ENCODE measurements around the gene SLC17A9. TPM values are rescaled to one million over a fixed set of nuclear protein-coding genes. Genes with fewer than 3 reads are reported as not detected.

Gene SLC17A9
- total and polyA plus RNA-seq, 10 of the 15 experiments (the other 5 are each of a cell fraction or from before 2014, with no cell fraction given): 0.72 to 74.1 (median 29.4) TPM

DNA sequence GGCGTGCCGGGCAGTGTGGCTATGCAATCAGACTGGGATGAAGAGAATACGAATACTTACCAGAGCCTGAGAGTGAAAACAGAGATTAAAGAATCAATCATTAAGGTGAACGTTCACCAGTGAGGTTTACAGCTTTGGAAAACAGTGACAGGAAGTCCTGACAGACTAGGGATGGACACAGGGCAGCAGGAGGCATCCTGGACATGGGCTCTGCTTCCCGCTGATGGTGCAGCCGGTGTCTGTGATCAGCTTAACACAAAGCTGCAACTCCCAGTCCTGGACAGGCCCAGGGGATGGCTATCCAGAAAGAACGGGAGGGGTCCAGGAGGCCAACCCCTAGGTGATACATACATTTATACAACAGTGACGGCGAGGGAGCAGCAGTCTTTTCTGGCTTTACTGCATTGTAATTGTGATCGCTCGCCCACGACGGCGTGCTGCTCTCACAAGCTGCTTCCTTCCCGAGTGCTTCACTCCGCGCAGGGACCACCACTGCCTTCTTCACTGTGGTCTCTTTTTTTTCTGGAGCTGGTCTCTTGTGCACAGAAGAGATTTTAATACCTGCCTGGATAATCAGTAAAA, 46.9 kb upstream of the SLC17A9 start (continued):
- TF ChIP-seq, protein P1, sequence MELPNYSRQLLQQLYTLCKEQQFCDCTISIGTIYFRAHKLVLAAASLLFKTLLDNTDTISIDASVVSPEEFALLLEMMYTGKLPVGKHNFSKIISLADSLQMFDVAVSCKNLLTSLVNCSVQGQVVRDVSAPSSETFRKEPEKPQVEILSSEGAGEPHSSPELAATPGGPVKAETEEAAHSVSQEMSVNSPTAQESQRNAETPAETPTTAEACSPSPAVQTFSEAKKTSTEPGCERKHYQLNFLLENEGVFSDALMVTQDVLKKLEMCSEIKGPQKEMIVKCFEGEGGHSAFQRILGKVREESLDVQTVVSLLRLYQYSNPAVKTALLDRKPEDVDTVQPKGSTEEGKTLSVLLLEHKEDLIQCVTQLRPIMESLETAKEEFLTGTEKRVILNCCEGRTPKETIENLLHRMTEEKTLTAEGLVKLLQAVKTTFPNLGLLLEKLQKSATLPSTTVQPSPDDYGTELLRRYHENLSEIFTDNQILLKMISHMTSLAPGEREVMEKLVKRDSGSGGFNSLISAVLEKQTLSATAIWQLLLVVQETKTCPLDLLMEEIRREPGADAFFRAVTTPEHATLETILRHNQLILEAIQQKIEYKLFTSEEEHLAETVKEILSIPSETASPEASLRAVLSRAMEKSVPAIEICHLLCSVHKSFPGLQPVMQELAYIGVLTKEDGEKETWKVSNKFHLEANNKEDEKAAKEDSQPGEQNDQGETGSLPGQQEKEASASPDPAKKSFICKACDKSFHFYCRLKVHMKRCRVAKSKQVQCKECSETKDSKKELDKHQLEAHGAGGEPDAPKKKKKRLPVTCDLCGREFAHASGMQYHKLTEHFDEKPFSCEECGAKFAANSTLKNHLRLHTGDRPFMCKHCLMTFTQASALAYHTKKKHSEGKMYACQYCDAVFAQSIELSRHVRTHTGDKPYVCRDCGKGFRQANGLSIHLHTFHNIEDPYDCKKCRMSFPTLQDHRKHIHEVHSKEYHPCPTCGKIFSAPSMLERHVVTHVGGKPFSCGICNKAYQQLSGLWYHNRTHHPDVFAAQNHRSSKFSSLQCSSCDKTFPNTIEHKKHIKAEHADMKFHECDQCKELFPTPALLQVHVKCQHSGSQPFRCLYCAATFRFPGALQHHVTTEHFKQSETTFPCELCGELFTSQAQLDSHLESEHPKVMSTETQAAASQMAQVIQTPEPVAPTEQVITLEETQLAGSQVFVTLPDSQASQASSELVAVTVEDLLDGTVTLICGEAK (IDR thresholded peaks at IDR 0.05; ENCODE audit: borderline replicate concordance): no peak
- TF ChIP-seq, protein P2, sequence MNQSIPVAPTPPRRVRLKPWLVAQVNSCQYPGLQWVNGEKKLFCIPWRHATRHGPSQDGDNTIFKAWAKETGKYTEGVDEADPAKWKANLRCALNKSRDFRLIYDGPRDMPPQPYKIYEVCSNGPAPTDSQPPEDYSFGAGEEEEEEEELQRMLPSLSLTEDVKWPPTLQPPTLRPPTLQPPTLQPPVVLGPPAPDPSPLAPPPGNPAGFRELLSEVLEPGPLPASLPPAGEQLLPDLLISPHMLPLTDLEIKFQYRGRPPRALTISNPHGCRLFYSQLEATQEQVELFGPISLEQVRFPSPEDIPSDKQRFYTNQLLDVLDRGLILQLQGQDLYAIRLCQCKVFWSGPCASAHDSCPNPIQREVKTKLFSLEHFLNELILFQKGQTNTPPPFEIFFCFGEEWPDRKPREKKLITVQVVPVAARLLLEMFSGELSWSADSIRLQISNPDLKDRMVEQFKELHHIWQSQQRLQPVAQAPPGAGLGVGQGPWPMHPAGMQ (IDR thresholded peaks at IDR 0.05; ENCODE audit: borderline replicate concordance): no peak
- TF ChIP-seq, protein P3, sequence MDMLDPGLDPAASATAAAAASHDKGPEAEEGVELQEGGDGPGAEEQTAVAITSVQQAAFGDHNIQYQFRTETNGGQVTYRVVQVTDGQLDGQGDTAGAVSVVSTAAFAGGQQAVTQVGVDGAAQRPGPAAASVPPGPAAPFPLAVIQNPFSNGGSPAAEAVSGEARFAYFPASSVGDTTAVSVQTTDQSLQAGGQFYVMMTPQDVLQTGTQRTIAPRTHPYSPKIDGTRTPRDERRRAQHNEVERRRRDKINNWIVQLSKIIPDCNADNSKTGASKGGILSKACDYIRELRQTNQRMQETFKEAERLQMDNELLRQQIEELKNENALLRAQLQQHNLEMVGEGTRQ (IDR thresholded peaks at IDR 0.05; ENCODE audit: borderline replicate concordance, low read depth, low read length): no peak
- TF ChIP-seq RCOR1 (conservative IDR thresholded peaks at IDR 0.05; ENCODE audit: low read depth, low read length): no peak
- TF ChIP-seq PAX8 (IDR thresholded peaks at IDR 0.05): no peak
- TF ChIP-seq, protein P4, sequence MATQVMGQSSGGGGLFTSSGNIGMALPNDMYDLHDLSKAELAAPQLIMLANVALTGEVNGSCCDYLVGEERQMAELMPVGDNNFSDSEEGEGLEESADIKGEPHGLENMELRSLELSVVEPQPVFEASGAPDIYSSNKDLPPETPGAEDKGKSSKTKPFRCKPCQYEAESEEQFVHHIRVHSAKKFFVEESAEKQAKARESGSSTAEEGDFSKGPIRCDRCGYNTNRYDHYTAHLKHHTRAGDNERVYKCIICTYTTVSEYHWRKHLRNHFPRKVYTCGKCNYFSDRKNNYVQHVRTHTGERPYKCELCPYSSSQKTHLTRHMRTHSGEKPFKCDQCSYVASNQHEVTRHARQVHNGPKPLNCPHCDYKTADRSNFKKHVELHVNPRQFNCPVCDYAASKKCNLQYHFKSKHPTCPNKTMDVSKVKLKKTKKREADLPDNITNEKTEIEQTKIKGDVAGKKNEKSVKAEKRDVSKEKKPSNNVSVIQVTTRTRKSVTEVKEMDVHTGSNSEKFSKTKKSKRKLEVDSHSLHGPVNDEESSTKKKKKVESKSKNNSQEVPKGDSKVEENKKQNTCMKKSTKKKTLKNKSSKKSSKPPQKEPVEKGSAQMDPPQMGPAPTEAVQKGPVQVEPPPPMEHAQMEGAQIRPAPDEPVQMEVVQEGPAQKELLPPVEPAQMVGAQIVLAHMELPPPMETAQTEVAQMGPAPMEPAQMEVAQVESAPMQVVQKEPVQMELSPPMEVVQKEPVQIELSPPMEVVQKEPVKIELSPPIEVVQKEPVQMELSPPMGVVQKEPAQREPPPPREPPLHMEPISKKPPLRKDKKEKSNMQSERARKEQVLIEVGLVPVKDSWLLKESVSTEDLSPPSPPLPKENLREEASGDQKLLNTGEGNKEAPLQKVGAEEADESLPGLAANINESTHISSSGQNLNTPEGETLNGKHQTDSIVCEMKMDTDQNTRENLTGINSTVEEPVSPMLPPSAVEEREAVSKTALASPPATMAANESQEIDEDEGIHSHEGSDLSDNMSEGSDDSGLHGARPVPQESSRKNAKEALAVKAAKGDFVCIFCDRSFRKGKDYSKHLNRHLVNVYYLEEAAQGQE (IDR thresholded peaks at IDR 0.05; ENCODE audit: low read depth, low read length): no peak
- no peak for TF ChIP-seq HDAC6 (IDR thresholded peaks at IDR 0.05; ENCODE audit: unreplicated experiment)
- no peak for TF ChIP-seq KLF5 (IDR thresholded peaks at IDR 0.05; ENCODE audit: partially characterized antibody)
